Hepatocyte (in vitro differentiated cells): ENCODE results near the gene BMP2. TPM values are rescaled to one million over a fixed set of nuclear protein-coding genes. Genes with fewer than 3 reads are reported as not detected.

Experiments
- DNase-seq: peaks from one replicate; pipeline ENCODE4 v3.0.0-alpha.2; 2016; ENCODE audit warnings: low spot score
- H2AFZ ChIP-seq: fragments of 200-600 bp; sonication (generic); 2 replicates; pipeline ENCODE4 v1.6.0; 2016; ENCODE audit warnings: antibody characterized with exemption, mild to moderate bottlenecking
- H3K27ac ChIP-seq: fragments of 200-600 bp; sonication (generic); 2 replicates; pipeline ENCODE4 v1.5.1; 2016; ENCODE audit warnings: mild to moderate bottlenecking
- H3K27me3 ChIP-seq: fragments of 200-600 bp; sonication (generic); 2 replicates; pipeline ENCODE4 v1.6.1; 2016
- H3K36me3 ChIP-seq: fragments of 200-600 bp; sonication (generic); replicated peaks from 2 replicates; pipeline ENCODE4 v1.5.1; 2016; ENCODE audit warnings: low read depth; ENCODE audit not compliant: insufficient read depth
- H3K4me1 ChIP-seq: fragments of 200-600 bp; sonication (generic); 2 replicates; pipeline ENCODE4 v1.5.1; 2016; ENCODE audit warnings: mild to moderate bottlenecking, moderate library complexity; ENCODE audit not compliant: insufficient read depth
- H3K4me2 ChIP-seq: fragments of 200-600 bp; sonication (generic); 2 replicates; pipeline ENCODE4 v1.6.0; 2016
- H3K4me3 ChIP-seq: fragments of 200-600 bp; sonication (generic); 2 replicates; pipeline ENCODE4 v1.5.1; 2016; ENCODE audit warnings: mild to moderate bottlenecking
- H3K79me2 ChIP-seq: fragments of 200-600 bp; sonication (generic); 2 replicates; pipeline ENCODE4 v1.6.0; 2017; ENCODE audit warnings: mild to moderate bottlenecking
- H3K9me2 ChIP-seq: fragments of 200-600 bp; sonication (generic); replicated peaks from 2 replicates; pipeline ENCODE4 v1.6.0; 2017; ENCODE audit warnings: mild to moderate bottlenecking; ENCODE audit not compliant: insufficient read depth
- H3K9me3 ChIP-seq: fragments of 200-600 bp; sonication (generic); 2 replicates; pipeline ENCODE4 v1.5.1; 2016; ENCODE audit warnings: low read depth, mild to moderate bottlenecking
- H4K20me1 ChIP-seq: fragments of 200-600 bp; sonication (generic); 2 replicates; pipeline ENCODE4 v1.6.0; 2016; ENCODE audit warnings: mild to moderate bottlenecking; ENCODE audit not compliant: insufficient read depth, poor library complexity, severe bottlenecking
- EZH2 ChIP-seq: fragments of 200-600 bp; sonication (generic); IDR thresholded peaks from 2 replicates; pipeline ENCODE4 v1.6.1; 2016; ENCODE audit warnings: antibody characterized with exemption, mild to moderate bottlenecking, borderline replicate concordance
- EZH2phosphoT487 ChIP-seq: fragments of 200-600 bp; sonication (generic); IDR thresholded peaks from one replicate; pipeline ENCODE4 v1.6.1; 2018; ENCODE audit warnings: antibody characterized with exemption, mild to moderate bottlenecking, low read depth, moderate library complexity; ENCODE audit not compliant: unreplicated experiment, severe bottlenecking
- WGBS: methylation state at CpG from one replicate; pipeline ENCODE4 v1.1.6; 2016; ENCODE audit warnings: low lambda C conversion rate; ENCODE audit errors: missing lambda C conversion rate; 5-methylcytosine and 5-hydroxymethylcytosine counted together
- polyA plus RNA-seq: library from polyadenylated mRNA; unstranded; fragments of >200 nt; fragmentation: Nextera tagmentation; extraction: Ambion mirVana; gene quantifications from 2 replicates; pipeline ENCODE4 v1.2.1, GENCODE V29; 2016
- total RNA-seq: library from RNA; depleted of rRNA; stranded (reverse); fragments of >200 nt; gene quantifications from 2 replicates; pipeline ENCODE4 v1.2.3, GENCODE V29; 2014
- TF ChIP-seq, protein P1 (sequence below): fragments of 200-600 bp; sonication (generic); IDR thresholded peaks from 2 replicates; pipeline ENCODE4 v1.5.1; 2016; ENCODE audit warnings: antibody characterized with exemption, mild to moderate bottlenecking; ENCODE audit not compliant: poor library complexity

The BMP2 gene
- total and polyA plus RNA-seq, 2 experiments from 2014 or later = 64.6 to 72.0 TPM

GRCh38 chr20:6764619-6765018 lies 2.9 kb upstream of the BMP2 start:
- no peaks in the 10 kb centered on the region for H3K4me1 ChIP-seq
- peaks cover 13% of the 10 kb centered on the region for H4K20me1 ChIP-seq
- no peaks in the 10 kb centered on the region for H3K9me3 ChIP-seq
- H3K36me3 ChIP-seq = no peaks in the 10 kb centered on the region
- TF ChIP-seq, protein P1, sequence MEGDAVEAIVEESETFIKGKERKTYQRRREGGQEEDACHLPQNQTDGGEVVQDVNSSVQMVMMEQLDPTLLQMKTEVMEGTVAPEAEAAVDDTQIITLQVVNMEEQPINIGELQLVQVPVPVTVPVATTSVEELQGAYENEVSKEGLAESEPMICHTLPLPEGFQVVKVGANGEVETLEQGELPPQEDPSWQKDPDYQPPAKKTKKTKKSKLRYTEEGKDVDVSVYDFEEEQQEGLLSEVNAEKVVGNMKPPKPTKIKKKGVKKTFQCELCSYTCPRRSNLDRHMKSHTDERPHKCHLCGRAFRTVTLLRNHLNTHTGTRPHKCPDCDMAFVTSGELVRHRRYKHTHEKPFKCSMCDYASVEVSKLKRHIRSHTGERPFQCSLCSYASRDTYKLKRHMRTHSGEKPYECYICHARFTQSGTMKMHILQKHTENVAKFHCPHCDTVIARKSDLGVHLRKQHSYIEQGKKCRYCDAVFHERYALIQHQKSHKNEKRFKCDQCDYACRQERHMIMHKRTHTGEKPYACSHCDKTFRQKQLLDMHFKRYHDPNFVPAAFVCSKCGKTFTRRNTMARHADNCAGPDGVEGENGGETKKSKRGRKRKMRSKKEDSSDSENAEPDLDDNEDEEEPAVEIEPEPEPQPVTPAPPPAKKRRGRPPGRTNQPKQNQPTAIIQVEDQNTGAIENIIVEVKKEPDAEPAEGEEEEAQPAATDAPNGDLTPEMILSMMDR = no peak
- TF ChIP-seq EZH2phosphoT487 (no peak), EZH2 (no peak)
- no peak for DNase-seq
- 88% methylated on average over 2 of the region's 2 CpGs for WGBS
- no peak overlapping the region for H3K4me3 ChIP-seq
- H3K79me2 ChIP-seq = peaks cover 18% of the 10 kb centered on the region
- no peak overlapping the region for H3K4me2 ChIP-seq
- no peak overlapping the region for H2AFZ ChIP-seq
- no peak overlapping the region for H3K27ac ChIP-seq
- no peaks in the 10 kb centered on the region for H3K27me3 ChIP-seq
- H3K9me2 ChIP-seq = no peaks in the 10 kb centered on the region

GRCh38 chr20:6765469-6766058 lies 1.9 kb upstream of the BMP2 start:
- Histone ChIP-seq H4K20me1 (peaks cover 21% of the 10 kb centered on the region), H3K9me2 (no peaks in the 10 kb centered on the region), H3K9me3 (no peaks in the 10 kb centered on the region), H3K4me3 (no peak overlapping the region), H3K27ac (no peak overlapping the region), H3K27me3 (no peaks in the 10 kb centered on the region), H3K4me1 (no peaks in the 10 kb centered on the region), H3K4me2 (no peak overlapping the region), H3K36me3 (no peaks in the 10 kb centered on the region), H2AFZ (no peak overlapping the region), H3K79me2 (peaks cover 28% of the 10 kb centered on the region)
- 14% methylated on average over 6 of the region's 6 CpGs for WGBS
- no peak for TF ChIP-seq EZH2phosphoT487
- TF ChIP-seq, protein P1 = peak; percentile 69
- DNase-seq = peak; percentile 49

- no peaks in the 10 kb centered on the region for H3K27me3 ChIP-seq
Observed at GRCh38 chr20:6766433-6766832, 1.1 kb upstream of the BMP2 start.

More at GRCh38 chr20:6766433-6766832, 1.1 kb upstream of the BMP2 start:
- Histone ChIP-seq H3K4me2 (peak overlapping the region; percentile 78), H3K36me3 (no peaks in the 10 kb centered on the region), H3K9me2 (no peaks in the 10 kb centered on the region), H3K79me2 (peaks cover 36% of the 10 kb centered on the region), H3K27ac (peak overlapping the region; percentile 44), H3K4me3 (no peak overlapping the region), H3K9me3 (no peaks in the 10 kb centered on the region), H4K20me1 (peaks cover 30% of the 10 kb centered on the region), H3K4me1 (peaks cover 6% of the 10 kb centered on the region), H2AFZ (no peak overlapping the region)
- TF ChIP-seq EZH2 (no peak), EZH2phosphoT487 (no peak)
- TF ChIP-seq, protein P1 = no peak
- WGBS = 85% methylated on average over 9 of the region's 9 CpGs
- no peak for DNase-seq
